SU-DHL-6 (cell line): ENCODE data around the gene GLYATL3.

Experiments used
- H2AFZ ChIP-seq: fragments of 200-600 bp; sonication (generic); 2 replicates; pipeline ENCODE4 v1.6.1; 2014; ENCODE audit warnings: low read depth, mild to moderate bottlenecking, moderate library complexity, mixed read lengths, antibody characterized with exemption, low read length; ENCODE audit not compliant: severe bottlenecking
- H3F3A ChIP-seq: fragments of 200-600 bp; shearing (Covaris generic); 2 replicates; pipeline ENCODE4 v1.6.0; 2016; ENCODE audit warnings: antibody characterized with exemption, mild to moderate bottlenecking; ENCODE audit not compliant: insufficient read depth
- H3K27ac ChIP-seq: fragments of 200-600 bp; sonication (generic); 2 replicates; pipeline ENCODE4 v1.5.1; 2016; ENCODE audit warnings: low read depth, mild to moderate bottlenecking, low read length, moderate library complexity, mixed read lengths
- H3K27me3 ChIP-seq: fragments of 200-600 bp; sonication (generic), shearing (Covaris generic); 2 replicates; pipeline ENCODE4 v1.6.0; 2014; ENCODE audit warnings: mild to moderate bottlenecking, low read length
- H3K36me3 ChIP-seq: fragments of 200-600 bp; sonication (generic); 2 replicates; pipeline ENCODE4 v1.6.1; 2014; ENCODE audit warnings: mild to moderate bottlenecking, low read length, mixed read lengths
- H3K4me2 ChIP-seq: fragments of 300-600, 200-600 bp; shearing (Covaris generic), sonication (generic); 2 replicates; pipeline ENCODE4 v1.6.0; 2014; ENCODE audit warnings: low read length, low read depth, mild to moderate bottlenecking; ENCODE audit not compliant: poor library complexity, severe bottlenecking
- H3K4me3 ChIP-seq: fragments of 200-600 bp; sonication (generic); 2 replicates; pipeline ENCODE4 v1.5.1; 2014; ENCODE audit warnings: antibody characterized with exemption, low read length, mild to moderate bottlenecking, mixed read lengths; ENCODE audit not compliant: insufficient read depth, poor library complexity, severe bottlenecking
- H3K79me2 ChIP-seq: fragments of 200-600 bp; sonication (generic); 2 replicates; pipeline ENCODE4 v1.6.1; 2014; ENCODE audit warnings: mild to moderate bottlenecking, low read length, moderate library complexity; ENCODE audit not compliant: insufficient read depth
- H3K9ac ChIP-seq: fragments of 200-600 bp; sonication (generic); 2 replicates; pipeline ENCODE4 v1.7.0; 2014; ENCODE audit warnings: mild to moderate bottlenecking, low read length
- H3K9me2 ChIP-seq: fragments of 200-600 bp; sonication (generic); replicated peaks from 2 replicates; pipeline ENCODE4 v1.6.1; 2014; ENCODE audit warnings: low read length; ENCODE audit not compliant: insufficient read depth
- H3K9me3 ChIP-seq: fragments of 200-600 bp; sonication (generic); 2 replicates; pipeline ENCODE4 v1.6.1; 2014; ENCODE audit warnings: low read length, mixed read lengths; ENCODE audit not compliant: insufficient read depth
- H4K20me1 ChIP-seq: fragments of 200-600 bp; sonication (generic); 2 replicates; pipeline ENCODE4 v1.6.1; 2014; ENCODE audit warnings: low read depth, mild to moderate bottlenecking, antibody characterized with exemption, low read length, moderate library complexity, mixed read lengths
- EZH2phosphoT487 ChIP-seq: fragments of 200-600 bp; sonication (generic), shearing (Covaris generic); conservative IDR thresholded peaks from 2 replicates; pipeline ENCODE4 v1.6.1; 2018; ENCODE audit warnings: mild to moderate bottlenecking, antibody characterized with exemption, low read length, moderate library complexity, mixed read lengths
- TF ChIP-seq, protein P1 (sequence below): fragments of 200-600 bp; sonication (generic); IDR thresholded peaks from one replicate; pipeline ENCODE4 v1.5.1; 2017; ENCODE audit warnings: antibody characterized with exemption, mild to moderate bottlenecking, low read length, moderate library complexity; ENCODE audit not compliant: insufficient read depth, poor library complexity, severe bottlenecking

GLYATL3 gene

DNA sequence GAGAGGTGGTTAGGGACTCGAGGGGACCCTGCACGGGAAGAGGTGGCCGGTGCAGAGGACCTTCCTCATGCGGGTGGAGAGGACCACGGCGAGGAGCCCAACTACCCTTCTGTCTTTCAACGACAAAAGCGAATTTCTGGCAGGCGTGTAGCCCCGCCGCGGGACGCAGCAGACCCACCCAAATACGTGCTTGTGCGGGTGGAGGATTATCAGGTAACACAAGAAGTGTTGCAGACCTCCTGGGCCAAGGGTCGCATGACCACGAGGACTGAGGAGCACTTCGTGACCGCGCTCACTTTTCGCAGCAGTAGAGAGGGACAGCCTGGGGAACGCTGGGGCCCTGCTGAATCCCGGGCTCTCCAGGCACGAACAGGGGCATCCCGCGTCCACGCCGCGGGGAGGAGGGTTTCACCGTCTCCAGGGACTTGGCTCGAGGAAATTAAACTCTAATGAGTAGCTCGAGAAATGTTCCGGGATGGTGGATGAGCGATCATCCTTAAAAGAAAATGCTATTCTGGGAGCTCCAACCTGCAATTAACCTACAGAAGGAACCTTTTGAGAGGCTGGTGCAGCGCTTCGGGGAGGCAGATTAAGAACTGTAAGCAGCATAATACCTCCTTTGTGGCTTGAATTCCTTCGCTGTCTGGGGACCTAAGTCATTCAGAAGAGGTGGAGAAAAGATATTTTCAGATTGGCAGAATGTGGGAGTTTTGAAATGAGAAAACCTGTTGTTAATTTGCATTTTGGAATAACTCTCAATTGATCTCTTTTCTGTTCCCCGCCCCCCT lies 51.5 kb downstream of the GLYATL3 start:
- H3K4me2 ChIP-seq = no peak overlapping the region
- no peaks in the 10 kb centered on the region for H3K27me3 ChIP-seq
- H3K9ac ChIP-seq = no peak overlapping the region
- no peaks in the 10 kb centered on the region for H4K20me1 ChIP-seq
- H3K36me3 ChIP-seq = no peaks in the 10 kb centered on the region
- H3F3A ChIP-seq = no peaks in the 10 kb centered on the region
- no peak overlapping the region for H3K4me3 ChIP-seq
- no peaks in the 10 kb centered on the region for H3K9me2 ChIP-seq
- no peak overlapping the region for H2AFZ ChIP-seq
- no peak overlapping the region for H3K27ac ChIP-seq
- no peaks in the 10 kb centered on the region for H3K79me2 ChIP-seq
- H3K9me3 ChIP-seq = no peaks in the 10 kb centered on the region
- TF ChIP-seq, protein P1, sequence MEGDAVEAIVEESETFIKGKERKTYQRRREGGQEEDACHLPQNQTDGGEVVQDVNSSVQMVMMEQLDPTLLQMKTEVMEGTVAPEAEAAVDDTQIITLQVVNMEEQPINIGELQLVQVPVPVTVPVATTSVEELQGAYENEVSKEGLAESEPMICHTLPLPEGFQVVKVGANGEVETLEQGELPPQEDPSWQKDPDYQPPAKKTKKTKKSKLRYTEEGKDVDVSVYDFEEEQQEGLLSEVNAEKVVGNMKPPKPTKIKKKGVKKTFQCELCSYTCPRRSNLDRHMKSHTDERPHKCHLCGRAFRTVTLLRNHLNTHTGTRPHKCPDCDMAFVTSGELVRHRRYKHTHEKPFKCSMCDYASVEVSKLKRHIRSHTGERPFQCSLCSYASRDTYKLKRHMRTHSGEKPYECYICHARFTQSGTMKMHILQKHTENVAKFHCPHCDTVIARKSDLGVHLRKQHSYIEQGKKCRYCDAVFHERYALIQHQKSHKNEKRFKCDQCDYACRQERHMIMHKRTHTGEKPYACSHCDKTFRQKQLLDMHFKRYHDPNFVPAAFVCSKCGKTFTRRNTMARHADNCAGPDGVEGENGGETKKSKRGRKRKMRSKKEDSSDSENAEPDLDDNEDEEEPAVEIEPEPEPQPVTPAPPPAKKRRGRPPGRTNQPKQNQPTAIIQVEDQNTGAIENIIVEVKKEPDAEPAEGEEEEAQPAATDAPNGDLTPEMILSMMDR = no peak
- TF ChIP-seq EZH2phosphoT487 = no peak

DNA sequence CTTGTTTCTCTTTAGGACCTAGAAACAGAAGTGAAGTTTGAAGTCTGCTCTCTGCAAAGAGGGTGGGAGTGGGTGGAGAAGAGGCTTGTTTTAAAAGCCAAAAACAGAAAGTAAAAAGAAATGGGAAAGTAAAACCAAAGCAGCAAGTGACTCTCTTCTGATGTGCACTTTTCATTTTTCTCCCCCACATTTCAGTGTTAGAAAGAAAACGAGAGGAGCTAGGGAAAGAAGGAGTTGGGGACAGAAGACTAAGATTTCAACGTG lies 52.1 kb downstream of the GLYATL3 start:
- Histone ChIP-seq H2AFZ (no peak overlapping the region), H3K27me3 (no peaks in the 10 kb centered on the region), H3F3A (no peaks in the 10 kb centered on the region), H3K4me3 (no peak overlapping the region), H3K79me2 (no peaks in the 10 kb centered on the region), H3K9me3 (no peaks in the 10 kb centered on the region), H3K9ac (no peak overlapping the region), H3K27ac (no peak overlapping the region), H4K20me1 (no peaks in the 10 kb centered on the region), H3K4me2 (no peak overlapping the region), H3K36me3 (no peaks in the 10 kb centered on the region), H3K9me2 (no peaks in the 10 kb centered on the region)
- no peak for TF ChIP-seq EZH2phosphoT487
- TF ChIP-seq, protein P1 = no peak

DNA sequence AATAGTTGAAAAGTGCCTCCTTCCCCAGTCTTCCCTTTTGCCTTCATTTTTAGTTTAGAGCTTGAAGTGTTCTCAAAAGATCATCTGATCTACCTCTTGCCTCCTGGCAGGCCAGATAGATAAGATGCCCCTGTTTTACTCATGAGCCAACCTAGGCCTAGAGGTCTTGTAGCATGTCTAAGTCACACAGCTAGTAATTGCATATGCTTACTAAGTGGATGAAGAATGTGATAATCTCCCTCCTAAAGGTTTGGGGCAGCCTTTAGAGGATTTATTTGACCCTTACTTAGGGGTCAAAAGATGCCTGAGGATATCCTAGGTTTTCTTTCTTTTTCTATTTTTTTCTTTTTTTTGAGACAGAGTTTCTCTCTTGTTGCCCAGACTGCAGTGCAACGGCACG lies 52.9 kb downstream of the GLYATL3 start:
- H3K4me3 ChIP-seq = no peak overlapping the region
- no peaks in the 10 kb centered on the region for H3K9me2 ChIP-seq
- no peak overlapping the region for H3K4me2 ChIP-seq
- no peak overlapping the region for H3K27ac ChIP-seq
- TF ChIP-seq, protein P1 = no peak
- TF ChIP-seq EZH2phosphoT487 = no peak
- no peaks in the 10 kb centered on the region for H3K27me3 ChIP-seq
- no peaks in the 10 kb centered on the region for H3F3A ChIP-seq
- no peaks in the 10 kb centered on the region for H3K79me2 ChIP-seq
- H4K20me1 ChIP-seq = no peaks in the 10 kb centered on the region
- no peak overlapping the region for H3K9ac ChIP-seq
- H3K36me3 ChIP-seq = no peaks in the 10 kb centered on the region
- H3K9me3 ChIP-seq = no peaks in the 10 kb centered on the region
- H2AFZ ChIP-seq = no peak overlapping the region
